SU-DHL-6 (cell line): ENCODE results near the gene SF3B1.

ENCODE experiments used
- CTCF ChIP-seq: fragments of 200-600 bp; sonication (generic); IDR thresholded peaks from one replicate; pipeline ENCODE4 v1.5.1; 2017; ENCODE audit warnings: antibody characterized with exemption, mild to moderate bottlenecking, low read length, moderate library complexity; ENCODE audit not compliant: insufficient read depth, poor library complexity, severe bottlenecking
- EZH2phosphoT487 ChIP-seq: fragments of 200-600 bp; sonication (generic), shearing (Covaris generic); conservative IDR thresholded peaks from 2 replicates; pipeline ENCODE4 v1.6.1; 2018; ENCODE audit warnings: mild to moderate bottlenecking, antibody characterized with exemption, low read length, moderate library complexity, mixed read lengths

GRCh38 chr2:197363998-197364397, 70.8 kb downstream of the SF3B1 start:
- TF ChIP-seq CTCF (no peak), EZH2phosphoT487 (no peak)
